Neutrophil (primary cell): Measurements from ENCODE around the gene GJC3.
"Not testable (repeated sequence)": the region's sequence is repeated elsewhere in the genome, so short reads cannot be mapped to it uniquely, and the experiment has no call there.

ENCODE experiments used
- H3K27ac ChIP-seq: fragments of 200-600 bp; sonication (generic); 2 replicates; pipeline ENCODE4 v1.5.1; 2016; ENCODE audit warnings: mild to moderate bottlenecking, moderate library complexity
- H3K27me3 ChIP-seq: fragments of 200-600 bp; sonication (generic); 2 replicates; pipeline ENCODE4 v1.6.0; 2016; ENCODE audit warnings: mild to moderate bottlenecking
- H3K36me3 ChIP-seq: fragments of 200-600 bp; sonication (generic); 2 replicates; pipeline ENCODE4 v1.5.1; 2017
- H3K4me1 ChIP-seq, 2 experiments: fragments of 200-600 bp in 1 of 2; sonication (generic) in 1 of 2; 1 replicate in 1 of 2; 2 replicates in 1 of 2; pipeline versions ENCODE4 v1.5.1 to v1.6.1; 2013 to 2016; ENCODE audit warnings: low read depth in 1 of 2, low read length in 1 of 2, mild to moderate bottlenecking in 1 of 2, moderate library complexity in 1 of 2; ENCODE audit not compliant: control insufficient read depth in 1 of 2, insufficient read depth in 1 of 2
- H3K4me3 ChIP-seq, 2 experiments: fragments of 200-600 bp in 1 of 2; sonication (generic) in 1 of 2; 1 replicate in 1 of 2; 2 replicates in 1 of 2; pipeline ENCODE4 v1.5.1; 2013 to 2016; ENCODE audit warnings: low read depth in 1 of 2, low read length in 1 of 2, mild to moderate bottlenecking in 1 of 2, moderate library complexity in 1 of 2
- H3K9me3 ChIP-seq: fragments of 200-600 bp; sonication (generic); 2 replicates; pipeline ENCODE4 v1.5.1; 2016
- TF ChIP-seq, protein P1 (sequence below): fragments of 200-600 bp; sonication (generic); IDR thresholded peaks from 2 replicates; pipeline ENCODE4 v1.5.1; 2016; ENCODE audit warnings: antibody characterized with exemption

The GJC3 gene

GRCh38 chr7:99949645-99950228, 20.3 kb upstream of the GJC3 start:
- TF ChIP-seq, protein P1, sequence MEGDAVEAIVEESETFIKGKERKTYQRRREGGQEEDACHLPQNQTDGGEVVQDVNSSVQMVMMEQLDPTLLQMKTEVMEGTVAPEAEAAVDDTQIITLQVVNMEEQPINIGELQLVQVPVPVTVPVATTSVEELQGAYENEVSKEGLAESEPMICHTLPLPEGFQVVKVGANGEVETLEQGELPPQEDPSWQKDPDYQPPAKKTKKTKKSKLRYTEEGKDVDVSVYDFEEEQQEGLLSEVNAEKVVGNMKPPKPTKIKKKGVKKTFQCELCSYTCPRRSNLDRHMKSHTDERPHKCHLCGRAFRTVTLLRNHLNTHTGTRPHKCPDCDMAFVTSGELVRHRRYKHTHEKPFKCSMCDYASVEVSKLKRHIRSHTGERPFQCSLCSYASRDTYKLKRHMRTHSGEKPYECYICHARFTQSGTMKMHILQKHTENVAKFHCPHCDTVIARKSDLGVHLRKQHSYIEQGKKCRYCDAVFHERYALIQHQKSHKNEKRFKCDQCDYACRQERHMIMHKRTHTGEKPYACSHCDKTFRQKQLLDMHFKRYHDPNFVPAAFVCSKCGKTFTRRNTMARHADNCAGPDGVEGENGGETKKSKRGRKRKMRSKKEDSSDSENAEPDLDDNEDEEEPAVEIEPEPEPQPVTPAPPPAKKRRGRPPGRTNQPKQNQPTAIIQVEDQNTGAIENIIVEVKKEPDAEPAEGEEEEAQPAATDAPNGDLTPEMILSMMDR, result no peak
- no peak overlapping the region for H3K4me3 ChIP-seq
- no peaks in the 10 kb centered on the region for H3K36me3 ChIP-seq
- H3K4me1 ChIP-seq, result peaks cover 6 to 8% of the 10 kb centered on the region in 2 experiments
- H3K9me3 ChIP-seq, result no peaks in the 10 kb centered on the region
- H3K27ac ChIP-seq, result no peak overlapping the region
- H3K27me3 ChIP-seq, result peaks cover 43% of the 10 kb centered on the region

- Histone ChIP-seq H3K4me3 (no peak overlapping the region), H3K9me3 (no peaks in the 10 kb centered on the region), H3K4me1 (no peaks in the 10 kb centered on the region), H3K36me3 (no peaks in the 10 kb centered on the region), H3K27ac (no peak overlapping the region), H3K27me3 (peaks cover 50% of the 10 kb centered on the region)
- TF ChIP-seq, protein P1, result no peak
These were observed 18.2 kb upstream of the GJC3 start for GRCh38 chr7:99947608-99948007.

DNA sequence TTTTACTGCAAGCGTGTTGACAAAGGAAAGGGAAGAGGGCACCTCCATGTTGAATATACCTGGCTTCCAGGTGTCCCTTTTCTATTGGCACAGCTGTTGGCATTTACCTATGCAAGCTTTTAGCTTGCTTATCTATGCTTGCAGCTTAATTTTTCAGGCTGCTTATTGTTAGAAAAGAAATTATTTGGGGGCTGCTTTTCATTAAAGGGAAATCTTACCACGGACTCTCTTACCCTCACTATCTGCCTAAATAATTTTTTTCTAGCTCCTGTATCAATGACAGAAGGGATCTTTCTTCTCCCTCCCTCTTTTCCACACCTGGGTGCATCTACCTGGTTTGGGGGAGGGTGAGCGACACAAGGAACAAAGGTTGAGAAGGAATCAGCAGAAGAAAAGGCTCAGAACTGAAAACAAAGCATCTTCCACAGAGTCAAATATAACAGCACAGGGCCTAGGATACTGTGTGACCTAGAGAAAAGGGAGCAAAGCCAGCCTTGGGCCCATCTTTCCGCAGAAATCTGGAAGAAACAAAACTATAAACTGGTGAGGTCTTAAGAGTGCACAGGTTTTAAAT, 15.2 kb upstream of the GJC3 start:
- H3K4me3 ChIP-seq, result no peak overlapping the region
- H3K36me3 ChIP-seq, result no peaks in the 10 kb centered on the region
- no peaks in the 10 kb centered on the region for H3K4me1 ChIP-seq
- H3K27me3 ChIP-seq, result peaks cover 52% of the 10 kb centered on the region
- H3K9me3 ChIP-seq, result no peaks in the 10 kb centered on the region
- no peak overlapping the region for H3K27ac ChIP-seq
- TF ChIP-seq, protein P1, result no peak

GRCh38 chr7:99943641-99944496, 14.4 kb upstream of the GJC3 start:
- H3K4me1 ChIP-seq, result no peaks in the 10 kb centered on the region
- H3K4me3 ChIP-seq, result no peak overlapping the region
- peaks cover 51% of the 10 kb centered on the region for H3K27me3 ChIP-seq
- no peaks in the 10 kb centered on the region for H3K9me3 ChIP-seq
- H3K27ac ChIP-seq, result no peak overlapping the region
- no peaks in the 10 kb centered on the region for H3K36me3 ChIP-seq
- TF ChIP-seq, protein P1, result no peak

- H3K36me3 ChIP-seq, result no peaks in the 10 kb centered on the region
- H3K4me3 ChIP-seq, result no peak overlapping the region
- no peaks in the 10 kb centered on the region for H3K9me3 ChIP-seq
- no peak overlapping the region for H3K27ac ChIP-seq
- TF ChIP-seq, protein P1, result no peak
- peaks cover 54% of the 10 kb centered on the region for H3K27me3 ChIP-seq
- no peaks in the 10 kb centered on the region for H3K4me1 ChIP-seq
These were observed 8.9 kb upstream of the GJC3 start for GRCh38 chr7:99938296-99938695.

DNA sequence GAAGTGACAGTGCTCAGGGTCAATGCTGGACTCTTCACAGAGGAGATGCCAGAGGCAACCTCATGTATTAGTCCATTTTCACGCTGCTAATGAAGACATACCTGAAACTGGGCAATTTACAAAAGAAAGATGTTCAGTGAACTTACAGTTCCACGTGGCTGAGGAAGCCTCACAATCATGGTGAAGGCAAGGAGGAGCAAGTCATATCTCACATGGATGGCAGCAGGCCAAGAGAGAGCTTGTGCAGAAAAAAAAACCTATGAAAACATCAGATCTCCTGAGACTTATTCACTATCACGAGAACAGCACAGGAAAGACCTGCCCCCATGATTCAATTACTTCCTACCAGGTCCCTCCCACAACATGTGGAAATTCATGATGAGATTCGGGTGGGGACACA, 5.6 kb upstream of the GJC3 start:
- H3K36me3 ChIP-seq, H3K27ac ChIP-seq, H3K4me1 ChIP-seq, H3K4me3 ChIP-seq, H3K9me3 ChIP-seq: not testable (repeated sequence)
- H3K27me3 ChIP-seq, result peaks cover 61% of the 10 kb centered on the region
